ENCODE measurements around the gene ACMSD. TPM values are rescaled to one million over a fixed set of nuclear protein-coding genes. Genes with fewer than 3 reads are reported as not detected.
A peak's percentile ranks its signal among the peaks of the same experiment; 100 is the strongest.

Gene ACMSD
- polyA plus RNA-seq, 1 experiment = not detected

GRCh38 chr2:134836986-134837385, 1.4 kb upstream of the ACMSD start:
- no peak for TF ChIP-seq CTCF (IDR thresholded peaks at IDR 0.05; ENCODE audit: low read depth, low read length)
- Histone ChIP-seq H3K27ac (ENCODE audit: low read depth, low read length) (no peak overlapping the region), H3K9me3 (ENCODE audit: control insufficient read depth, insufficient read depth, low read length) (no peaks in the 10 kb centered on the region), H3K4me3 (ENCODE audit: low read depth, low read length) (no peak overlapping the region), H3K27me3 (ENCODE audit: control insufficient read depth, insufficient read depth, low read length) (no peaks in the 10 kb centered on the region)
- ChIA-PET POLR2A (interaction anchor here (0.6 kb wide), 1 partner anchor 13 kb away, joined by 5 read pairs; no protein-coding TSS in a partner anchor), CTCF (no interaction called here)
- peak; percentile 50 for DNase-seq (ENCODE audit: low read depth, low spot score)

GRCh38 chr2:134839649-134840048, 1.2 kb downstream of the ACMSD start:
- no peak for TF ChIP-seq CTCF (IDR thresholded peaks at IDR 0.05; ENCODE audit: low read depth, low read length)
- Histone ChIP-seq H3K9me3 (ENCODE audit: control insufficient read depth, insufficient read depth, low read length) (no peaks in the 10 kb centered on the region), H3K27ac (ENCODE audit: low read depth, low read length) (no peak overlapping the region), H3K27me3 (ENCODE audit: control insufficient read depth, insufficient read depth, low read length) (no peaks in the 10 kb centered on the region), H3K4me3 (ENCODE audit: low read depth, low read length) (no peak overlapping the region)
- CTCF ChIA-PET = no interaction called here
- POLR2A ChIA-PET = no interaction called here
- DNase-seq (ENCODE audit: low read depth, low spot score) = no peak

- ChIA-PET POLR2A (no interaction called here), CTCF (interaction anchor here (0.5 kb wide), 1 partner anchor 294 kb away, joined by 3 read pairs; no protein-coding TSS in a partner anchor)
- no peaks in the 10 kb centered on the region for H3K27me3 ChIP-seq (ENCODE audit: control insufficient read depth, insufficient read depth, low read length)
- no peak overlapping the region for H3K4me3 ChIP-seq (ENCODE audit: low read depth, low read length)
- no peak for TF ChIP-seq CTCF (IDR thresholded peaks at IDR 0.05; ENCODE audit: low read depth, low read length)
- no peak for DNase-seq (ENCODE audit: low read depth, low spot score)
- H3K9me3 ChIP-seq (ENCODE audit: control insufficient read depth, insufficient read depth, low read length) = no peaks in the 10 kb centered on the region
- H3K27ac ChIP-seq (ENCODE audit: low read depth, low read length) = no peak overlapping the region
Observed at GRCh38 chr2:134842930-134843490, 4.6 kb downstream of the ACMSD start.

- H3K9me3 ChIP-seq (ENCODE audit: control insufficient read depth, insufficient read depth, low read length) = no peaks in the 10 kb centered on the region
- no peak overlapping the region for H3K4me3 ChIP-seq (ENCODE audit: low read depth, low read length)
- ChIA-PET CTCF (interaction anchor here (0.6 kb wide), 1 partner anchor 270 kb away, joined by 3 read pairs; no protein-coding TSS in a partner anchor), POLR2A (no interaction called here)
- H3K27me3 ChIP-seq (ENCODE audit: control insufficient read depth, insufficient read depth, low read length) = no peaks in the 10 kb centered on the region
- DNase-seq (ENCODE audit: low read depth, low spot score) = no peak
- H3K27ac ChIP-seq (ENCODE audit: low read depth, low read length) = no peak overlapping the region
- no peak for TF ChIP-seq CTCF (IDR thresholded peaks at IDR 0.05; ENCODE audit: low read depth, low read length)
Observed at GRCh38 chr2:134843968-134844367, 5.6 kb downstream of the ACMSD start.

- no peak for TF ChIP-seq CTCF (IDR thresholded peaks at IDR 0.05; ENCODE audit: low read depth, low read length)
- ChIA-PET CTCF (interaction anchor here (0.7 kb wide), 1 partner anchor 141 kb away, joined by 3 read pairs; no protein-coding TSS in a partner anchor), POLR2A (no interaction called here)
- Histone ChIP-seq H3K27me3 (ENCODE audit: control insufficient read depth, insufficient read depth, low read length) (no peaks in the 10 kb centered on the region), H3K27ac (ENCODE audit: low read depth, low read length) (no peak overlapping the region), H3K9me3 (ENCODE audit: control insufficient read depth, insufficient read depth, low read length) (no peaks in the 10 kb centered on the region), H3K4me3 (ENCODE audit: low read depth, low read length) (no peak overlapping the region)
- DNase-seq (ENCODE audit: low read depth, low spot score) = no peak
Observed at GRCh38 chr2:134845028-134845427, 6.6 kb downstream of the ACMSD start.
